NCI-H1436 (cell line): ENCODE results near the gene PRDM10.
"Not testable (repeated sequence)": the region's sequence is repeated elsewhere in the genome, so short reads cannot be mapped to it uniquely, and the experiment has no call there.

Source experiments
- DNase-seq: peaks from one replicate; lab custom pipeline; 2025; lab: John Stamatoyannopoulos, UW

The PRDM10 gene

DNA sequence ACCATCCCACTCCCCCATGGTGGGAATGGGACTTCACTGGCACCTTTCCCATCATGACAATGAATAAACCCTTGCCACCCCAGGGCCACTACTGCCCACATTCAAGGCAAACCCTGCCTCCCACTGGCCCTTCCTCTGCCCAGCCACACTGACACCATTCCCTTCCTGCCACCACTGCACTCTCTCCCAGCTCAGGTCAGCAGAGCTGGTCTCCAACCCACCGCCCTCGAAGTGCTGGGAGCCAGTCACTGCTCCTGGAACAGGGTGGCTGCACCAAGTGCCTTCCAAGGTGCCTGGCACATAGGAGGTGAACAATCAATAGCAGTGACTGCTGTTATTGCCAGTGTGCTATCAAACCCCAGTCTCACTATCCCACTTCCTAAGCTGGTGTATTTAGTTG is 27.1 kb downstream of the PRDM10 start:
- DNase-seq = no peak

DNA sequence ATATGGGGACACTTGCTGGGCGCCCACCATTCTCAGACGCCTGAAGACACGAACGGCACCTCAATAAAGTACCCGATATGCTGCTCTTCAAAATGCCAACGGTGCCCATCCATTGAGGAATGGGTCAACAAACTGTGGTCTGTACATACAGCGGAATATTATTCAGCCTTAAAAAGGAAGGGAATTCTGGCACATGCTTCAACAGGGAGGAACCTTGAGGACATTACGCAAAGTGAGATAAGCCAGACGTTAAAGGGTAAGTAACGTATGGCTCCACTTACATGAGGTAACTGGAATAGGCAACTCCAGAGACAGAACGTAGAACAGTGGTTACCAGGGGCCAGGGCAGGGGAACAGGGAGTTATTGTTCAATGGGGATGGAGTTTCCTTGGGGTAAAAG is 28.0 kb downstream of the PRDM10 start:
- no peak for DNase-seq

DNA sequence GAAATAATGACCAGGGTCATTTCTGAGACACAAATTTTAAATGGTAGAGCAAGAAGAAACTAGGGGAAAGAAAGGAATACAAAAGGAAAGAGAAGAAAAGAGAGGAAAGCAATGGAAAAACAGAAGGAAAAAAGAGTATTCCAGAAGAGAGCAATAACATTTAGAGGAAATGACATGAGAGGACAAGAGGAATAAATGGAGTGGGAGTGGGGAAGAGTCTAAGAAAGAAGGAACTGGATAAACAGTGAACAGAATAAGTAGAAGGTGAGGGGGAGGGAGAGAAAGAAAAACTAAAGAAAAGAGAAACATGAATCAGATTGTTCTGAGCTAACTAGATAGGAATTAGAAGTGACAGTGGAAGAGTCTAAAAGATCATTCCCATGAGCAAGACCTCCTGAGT is 28.4 kb downstream of the PRDM10 start:
- DNase-seq = no peak

DNA sequence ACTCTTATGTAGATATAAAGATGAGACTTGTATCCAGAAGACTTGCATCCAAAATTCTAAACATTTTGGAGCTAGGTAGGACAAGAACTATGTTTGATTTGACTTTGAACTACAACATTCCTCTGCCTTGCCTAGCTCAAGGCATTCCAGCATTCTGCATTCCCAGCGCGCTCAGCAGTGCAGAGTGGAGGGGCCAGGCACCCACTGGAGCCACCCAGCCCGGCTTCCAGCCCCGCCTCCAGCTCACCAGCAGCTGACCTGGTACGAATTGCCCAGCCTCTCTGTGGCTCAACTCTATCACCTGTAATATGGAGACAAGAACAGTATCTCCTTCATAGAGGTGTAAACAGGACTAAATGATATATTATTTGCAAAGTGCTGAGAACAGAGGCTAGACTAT is 28.8 kb downstream of the PRDM10 start:
- no peak for DNase-seq

DNA sequence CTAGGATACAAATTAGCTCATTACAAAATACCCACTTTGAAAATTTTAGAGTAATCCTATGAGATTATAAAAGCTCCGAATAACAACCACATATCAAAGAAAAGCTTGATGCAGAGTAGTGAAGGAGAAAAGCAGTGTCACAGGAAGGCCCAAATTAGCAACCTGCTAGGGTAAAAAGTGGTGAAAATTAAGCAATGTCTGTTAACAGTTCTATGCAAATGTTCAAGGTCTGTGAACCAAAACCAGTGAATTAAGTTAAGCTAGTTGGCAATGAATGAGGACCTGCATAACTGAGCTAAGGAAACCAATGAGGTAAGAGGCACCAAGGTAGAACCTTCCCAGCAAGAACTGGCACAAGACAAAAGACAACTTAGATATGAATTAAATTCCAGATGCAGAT is 29.6 kb downstream of the PRDM10 start:
- no peak for DNase-seq

DNA sequence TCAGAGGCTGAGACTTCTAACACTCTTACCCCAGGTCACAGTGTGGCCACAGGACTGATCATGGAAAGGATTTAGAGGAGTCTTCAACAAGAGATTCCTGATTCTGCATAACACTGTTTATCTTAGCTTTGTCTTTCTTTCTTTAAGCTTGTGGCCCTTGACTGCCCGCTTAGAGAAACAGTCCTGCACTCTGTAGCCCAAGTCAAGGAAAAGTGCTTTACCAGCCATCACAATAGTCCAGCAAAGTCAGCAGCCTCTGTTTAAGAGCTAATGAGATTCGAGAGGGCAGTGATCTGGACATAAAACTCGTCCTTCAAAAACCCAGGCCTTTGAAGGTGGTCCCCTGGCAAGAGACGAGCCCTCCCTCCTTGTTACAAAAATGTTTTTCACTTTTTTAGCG is 30.0 kb downstream of the PRDM10 start:
- no peak for DNase-seq

DNA sequence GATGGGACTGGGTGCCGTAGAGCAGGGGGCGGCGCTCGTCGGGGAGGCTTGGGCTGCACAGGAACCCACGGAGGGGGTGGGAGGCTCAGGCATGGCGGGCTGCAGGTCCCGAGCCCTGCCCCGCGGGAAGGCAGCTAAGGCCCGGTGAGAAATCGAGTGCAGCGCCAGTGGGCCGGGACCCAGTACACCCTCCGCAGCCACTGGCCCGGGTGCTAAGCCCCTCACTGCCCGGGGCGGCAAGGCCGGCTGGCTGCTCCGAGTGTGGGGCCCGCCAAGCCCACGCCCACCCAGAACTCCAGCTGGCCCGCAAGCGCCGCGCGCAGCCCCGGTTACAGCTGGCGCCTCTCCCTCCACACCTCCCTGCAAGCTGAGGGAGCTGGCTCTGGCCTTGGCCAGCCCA is 30.8 kb downstream of the PRDM10 start:
- DNase-seq = not testable (repeated sequence)

DNA sequence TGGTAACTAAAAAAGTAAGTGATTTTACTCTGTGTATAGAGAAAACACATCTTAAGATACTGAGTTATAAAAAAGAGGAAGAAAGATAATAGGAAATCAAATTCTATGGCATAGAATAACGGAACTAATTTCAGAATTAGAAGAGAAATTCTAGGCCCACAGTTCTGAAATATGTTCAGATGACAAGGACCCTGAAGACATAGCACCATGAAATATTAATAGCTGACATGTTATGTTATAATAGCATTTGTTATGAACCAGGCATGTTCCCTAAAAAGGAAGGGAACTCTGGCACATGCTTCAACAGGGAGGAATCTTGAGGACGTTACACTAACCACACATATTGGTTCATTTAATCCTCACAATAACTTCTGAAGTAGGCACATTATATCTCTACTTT is 32.7 kb downstream of the PRDM10 start:
- DNase-seq = no peak

DNA sequence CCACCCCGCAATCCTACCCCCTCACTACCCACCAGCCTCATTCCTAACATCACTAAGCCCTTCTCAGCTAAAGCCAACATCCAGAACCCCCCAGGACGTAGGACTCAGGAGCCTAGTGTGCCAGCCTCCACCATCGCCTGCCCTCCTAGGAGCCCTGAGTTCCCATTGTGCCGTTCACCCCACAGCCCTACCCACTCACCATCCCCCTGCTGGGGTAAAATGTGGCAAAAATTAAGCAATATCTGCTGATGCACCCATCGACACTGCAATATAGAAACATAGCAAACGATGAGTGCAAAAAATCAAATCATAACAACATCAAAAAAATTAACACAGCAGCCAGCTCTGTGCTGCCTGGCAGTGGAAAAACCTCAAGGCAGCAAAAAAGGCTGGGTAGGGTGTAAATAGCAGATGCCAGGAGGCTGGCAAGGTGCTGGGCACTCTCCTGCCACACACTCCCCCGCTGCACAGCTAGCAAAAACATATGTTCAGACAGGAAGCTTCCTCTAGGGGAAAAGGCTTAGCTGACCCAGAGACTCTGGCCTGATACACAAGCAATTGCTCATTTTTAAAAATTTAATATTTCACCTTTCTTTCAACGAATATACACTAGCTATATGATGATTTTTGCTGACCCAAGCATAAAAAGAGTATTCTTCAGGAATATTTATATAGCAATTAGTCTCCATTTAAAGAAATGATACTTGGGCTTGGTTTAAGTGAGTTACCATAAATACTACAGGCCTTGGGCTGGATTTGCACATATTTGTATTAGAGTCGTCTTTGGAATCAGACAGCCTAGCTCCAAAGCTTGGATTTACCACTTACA is 33.8 kb downstream of the PRDM10 start:
- no peak for DNase-seq

DNA sequence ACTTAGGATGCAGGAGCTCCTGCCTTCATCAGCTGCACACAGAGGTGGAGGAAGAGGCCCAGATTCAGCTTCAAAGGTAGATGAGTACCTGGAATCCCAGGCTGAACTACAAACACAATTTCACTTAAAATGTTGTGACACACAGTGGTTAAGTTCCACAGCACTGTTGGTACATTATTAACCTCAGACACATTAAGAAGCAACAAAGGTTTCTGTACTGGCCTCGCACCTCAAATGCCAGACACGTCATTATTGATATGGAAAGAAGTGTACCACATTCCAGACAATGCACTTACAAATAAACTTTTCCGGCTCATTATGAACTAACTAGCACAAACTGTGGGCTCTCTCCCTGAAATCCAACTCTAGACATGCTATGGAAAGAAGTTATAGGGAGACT is 34.6 kb downstream of the PRDM10 start:
- DNase-seq = no peak

DNA sequence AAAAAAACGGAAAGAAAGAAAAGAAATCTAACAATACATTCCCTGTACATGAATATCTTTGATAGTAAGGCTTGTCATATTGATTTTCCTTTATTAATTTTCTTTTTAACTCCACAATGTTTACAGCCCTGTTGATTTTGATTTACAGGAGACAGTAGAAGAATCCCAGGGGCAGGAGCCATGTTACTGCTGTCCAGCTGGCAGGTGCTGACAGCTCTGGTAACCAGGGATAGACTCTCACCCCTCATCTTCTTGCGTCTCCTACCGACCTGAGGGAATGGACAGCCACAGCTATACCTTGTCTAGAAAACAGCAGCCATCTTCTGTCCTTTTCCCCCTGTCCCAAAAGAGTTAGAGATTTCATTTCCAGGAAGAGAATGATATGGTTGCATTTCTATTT is 37.4 kb downstream of the PRDM10 start:
- no peak for DNase-seq

DNA sequence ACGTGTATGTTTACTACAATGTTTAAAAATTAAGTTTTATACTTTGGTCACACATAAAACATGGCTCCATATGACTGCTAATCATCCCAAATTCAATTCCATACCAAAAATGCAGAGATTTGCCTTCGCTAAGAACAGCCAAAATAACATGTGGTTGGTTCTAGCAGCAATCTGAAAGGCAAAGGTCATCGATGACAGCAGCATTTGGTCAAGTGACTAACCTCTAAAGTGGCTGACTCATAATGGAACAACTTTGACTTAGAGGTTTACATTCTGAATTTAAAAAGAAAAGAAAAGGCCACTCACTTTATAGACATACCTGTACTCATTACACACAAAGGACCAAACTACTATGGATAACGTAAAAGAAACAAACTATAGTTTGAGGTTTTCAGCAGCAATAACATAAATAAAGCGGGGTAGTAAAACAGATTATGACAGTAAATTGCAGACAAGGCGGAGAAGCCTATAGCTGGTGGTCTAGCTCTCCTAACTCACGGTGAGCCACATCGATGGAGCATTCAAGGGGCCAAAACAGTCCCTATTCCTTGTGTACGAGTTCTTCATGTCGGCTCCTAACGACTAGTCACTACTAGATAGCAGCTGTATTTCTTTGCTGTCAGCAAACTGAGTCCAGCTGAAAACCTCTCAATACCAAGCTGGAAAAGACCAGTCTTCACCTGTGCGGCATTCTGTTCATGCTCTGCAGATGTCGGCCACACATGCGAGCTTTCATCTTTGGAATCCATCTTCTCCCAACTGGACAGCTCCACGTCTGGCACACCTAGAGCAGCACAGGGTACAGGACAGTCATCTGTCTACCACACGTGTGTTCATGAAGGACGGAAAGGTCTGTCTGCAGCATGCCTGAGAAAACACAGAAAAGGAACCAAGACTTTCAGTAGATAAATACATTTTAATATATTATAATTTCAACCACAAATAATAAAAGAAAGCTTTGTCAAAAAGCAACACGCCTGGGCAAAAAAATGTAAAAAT is 42.1 kb downstream of the PRDM10 start:
- DNase-seq = no peak

DNA sequence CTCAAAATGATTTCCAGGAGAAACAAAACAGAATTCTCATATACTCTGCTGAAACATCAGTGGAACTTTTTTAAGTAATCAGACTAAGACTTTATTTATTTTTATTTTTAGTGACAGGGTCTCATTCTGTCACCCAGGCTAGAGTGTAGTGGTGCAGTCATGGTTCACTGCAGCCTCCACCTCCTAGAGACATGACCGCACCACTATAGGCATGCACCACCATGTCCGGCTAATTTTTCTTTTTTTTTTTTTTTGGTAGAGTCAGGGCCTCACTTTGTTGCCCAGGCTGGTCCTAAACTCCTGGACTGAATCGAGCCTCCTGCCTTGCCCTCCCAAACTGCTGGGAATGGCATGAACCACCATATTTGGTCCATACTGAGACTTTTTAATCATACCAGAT is 42.9 kb downstream of the PRDM10 start:
- no peak for DNase-seq

DNA sequence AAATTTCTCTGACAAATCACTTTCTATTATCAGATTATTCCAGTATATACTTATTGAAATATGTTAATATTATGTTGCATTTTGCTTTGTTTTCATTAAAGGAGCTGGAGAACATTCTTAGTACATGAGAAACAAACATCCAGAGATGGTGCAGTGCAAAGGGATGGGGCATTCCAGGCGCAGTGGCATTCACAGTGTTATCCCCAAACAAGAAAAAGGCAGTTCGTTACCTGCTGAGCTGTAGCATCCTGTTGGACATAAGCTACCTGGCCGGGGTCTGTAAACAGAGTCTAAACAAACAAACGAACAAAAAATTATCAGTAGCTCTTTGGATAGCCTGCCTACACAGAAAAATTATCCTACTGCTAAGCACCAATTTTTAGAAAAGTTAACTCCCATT is 47.4 kb downstream of the PRDM10 start:
- no peak for DNase-seq

DNA sequence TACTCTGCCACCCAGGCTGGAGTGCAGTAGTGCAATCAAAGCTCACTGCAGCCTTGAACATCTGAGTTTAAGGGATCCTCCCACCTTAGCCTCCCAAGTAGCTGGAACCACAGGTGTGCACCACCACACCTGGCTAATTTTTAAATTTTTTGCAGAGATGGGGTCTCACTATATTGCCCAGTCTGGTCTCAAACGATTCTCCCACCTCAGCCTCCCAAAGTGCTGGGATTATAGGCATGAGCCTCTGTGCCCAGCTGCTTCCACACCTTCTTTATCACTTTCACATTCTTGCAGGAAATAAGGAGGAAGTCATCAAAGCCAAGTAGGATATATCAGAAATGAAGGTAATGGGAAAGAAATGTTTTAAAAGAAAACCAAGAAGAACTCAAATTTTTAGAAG is 47.9 kb downstream of the PRDM10 start:
- not testable (repeated sequence) for DNase-seq

DNA sequence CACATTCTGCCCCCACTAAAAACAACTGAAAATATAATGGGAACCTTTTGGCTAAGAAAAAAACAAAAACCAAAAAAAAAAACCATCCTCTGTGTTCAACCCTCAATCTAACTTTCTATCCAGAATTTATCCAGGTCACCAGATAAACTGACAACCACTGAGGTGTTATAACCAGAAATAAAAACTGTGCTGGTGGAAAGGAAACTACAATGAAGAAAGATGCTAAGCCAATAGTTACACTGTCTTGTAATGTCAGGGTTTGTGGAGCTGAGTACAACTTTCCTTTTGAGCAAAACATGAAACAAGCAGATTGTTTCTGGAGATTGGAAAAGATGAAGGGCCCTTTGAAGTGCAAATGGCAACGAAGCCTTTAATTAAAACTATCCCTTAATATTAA is 50.8 kb downstream of the PRDM10 start:
- DNase-seq = no peak

DNA sequence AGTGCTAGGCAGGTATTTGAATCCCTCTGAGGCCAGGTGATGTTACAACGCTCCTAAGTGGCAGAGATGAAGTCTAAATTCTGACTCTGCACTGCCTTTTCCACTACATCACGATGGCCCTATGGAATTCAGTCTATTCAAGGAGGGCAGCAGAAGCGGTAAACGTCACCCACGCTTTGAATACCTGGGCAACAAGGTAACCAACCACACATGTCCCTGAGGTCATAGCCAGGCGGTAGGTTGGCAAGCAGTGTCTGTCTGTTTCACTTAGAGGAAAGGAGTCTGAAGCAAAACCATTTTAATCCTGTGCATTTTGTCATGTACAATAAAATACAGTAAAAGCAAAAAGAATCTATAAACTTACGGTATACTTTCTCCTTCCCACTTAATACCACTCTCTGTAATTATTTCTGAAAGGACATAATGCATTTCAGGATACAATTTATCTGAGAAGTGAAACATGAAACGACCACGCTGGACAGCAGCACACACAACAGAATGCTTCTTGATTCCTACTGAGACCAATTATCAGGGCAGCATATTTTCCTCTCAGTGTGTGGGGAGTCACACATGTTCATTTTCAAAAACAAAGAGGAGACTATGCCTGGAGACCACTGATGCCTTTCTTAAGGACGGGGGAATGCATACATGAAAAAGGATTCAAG is 51.3 kb downstream of the PRDM10 start:
- DNase-seq = peak; percentile 9

DNA sequence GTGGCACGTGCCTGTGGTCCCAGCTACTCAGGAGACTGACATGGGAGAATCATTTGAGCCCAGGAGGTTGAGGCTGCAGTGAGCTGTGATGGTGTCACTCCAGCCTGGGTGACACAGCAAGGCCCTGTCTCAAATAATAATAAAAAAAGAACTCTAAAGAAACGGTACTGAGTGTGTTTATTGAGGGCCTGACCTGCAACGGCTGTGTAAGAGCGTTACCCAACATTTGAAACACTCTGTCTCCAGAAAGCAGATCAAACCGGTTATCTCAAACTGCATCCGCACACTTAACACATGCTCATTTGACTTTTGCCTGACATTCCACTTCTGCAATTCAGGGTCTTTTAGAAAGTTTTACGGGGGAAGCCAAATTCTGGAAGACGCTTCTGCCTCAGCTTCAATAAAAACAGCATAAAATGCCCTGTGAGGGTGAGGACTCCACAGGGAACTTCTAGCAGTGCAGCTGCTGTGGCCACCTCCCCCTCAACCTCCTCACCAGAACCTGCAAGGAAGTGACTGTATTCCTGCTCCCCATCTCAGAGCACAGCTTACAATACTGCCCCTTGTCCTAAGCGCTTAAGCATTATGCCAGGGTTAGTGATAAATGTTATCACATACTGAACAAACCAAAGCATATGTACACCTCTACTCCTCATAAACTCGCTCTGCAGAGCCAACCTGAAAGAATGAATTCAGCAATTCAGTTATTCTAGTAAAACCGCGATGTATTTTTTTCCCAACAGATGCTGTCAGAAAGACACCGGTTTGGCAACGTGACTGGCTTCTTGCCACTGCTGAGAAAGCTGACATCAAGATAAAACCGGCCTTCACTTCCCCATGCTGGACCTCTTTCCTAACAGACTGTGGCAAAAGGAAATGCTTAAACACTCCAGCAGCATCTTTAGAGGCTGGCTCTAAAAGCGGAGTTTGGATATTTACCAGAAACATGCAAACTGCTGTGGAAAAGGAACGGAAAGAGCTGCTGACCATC is 52.2 kb downstream of the PRDM10 start:
- no peak for DNase-seq

DNA sequence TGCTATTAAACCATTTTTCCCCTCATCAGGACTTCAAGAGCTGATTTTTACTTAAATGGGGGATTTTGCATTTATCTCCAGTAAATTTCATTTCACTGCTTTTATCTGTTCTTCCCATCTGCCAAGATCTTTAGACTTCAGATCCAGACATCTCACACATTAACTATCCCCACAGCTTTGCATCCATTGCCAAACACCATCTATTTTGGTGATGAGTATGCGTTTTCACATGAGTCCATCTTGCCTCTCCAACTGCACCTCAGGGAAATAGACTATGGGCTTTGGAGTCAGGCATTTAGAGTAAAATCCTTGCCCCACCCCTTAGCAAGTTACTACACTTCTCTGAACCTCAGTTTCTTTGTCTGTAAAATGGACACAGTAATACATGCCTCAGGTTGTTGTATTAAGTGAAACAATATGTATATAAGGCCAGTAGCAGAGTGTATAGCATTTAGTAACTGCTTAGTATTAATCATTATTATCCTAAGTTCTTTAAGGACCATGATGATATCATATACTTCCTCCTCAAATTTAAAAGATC is 53.6 kb downstream of the PRDM10 start:
- no peak for DNase-seq

DNA sequence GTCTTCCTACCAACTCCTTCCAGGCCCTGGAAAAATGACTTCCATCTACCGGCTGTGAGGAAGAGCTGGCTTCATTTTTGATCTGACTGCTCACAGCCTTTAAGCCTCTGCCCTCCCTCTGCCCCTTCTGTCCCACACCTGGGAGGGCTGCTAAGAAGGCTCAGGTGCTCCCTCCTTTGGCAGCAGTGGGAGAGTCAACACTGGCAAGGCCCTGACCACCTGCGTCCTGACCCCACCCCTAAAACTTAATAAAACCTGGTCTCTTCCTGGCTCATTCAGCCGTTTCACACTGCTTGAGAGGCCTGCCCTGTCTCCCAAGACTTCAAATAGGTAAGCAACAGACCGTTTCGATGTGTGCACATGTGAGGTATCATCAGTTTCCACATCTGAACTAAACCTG is 55.2 kb downstream of the PRDM10 start:
- DNase-seq = no peak

DNA sequence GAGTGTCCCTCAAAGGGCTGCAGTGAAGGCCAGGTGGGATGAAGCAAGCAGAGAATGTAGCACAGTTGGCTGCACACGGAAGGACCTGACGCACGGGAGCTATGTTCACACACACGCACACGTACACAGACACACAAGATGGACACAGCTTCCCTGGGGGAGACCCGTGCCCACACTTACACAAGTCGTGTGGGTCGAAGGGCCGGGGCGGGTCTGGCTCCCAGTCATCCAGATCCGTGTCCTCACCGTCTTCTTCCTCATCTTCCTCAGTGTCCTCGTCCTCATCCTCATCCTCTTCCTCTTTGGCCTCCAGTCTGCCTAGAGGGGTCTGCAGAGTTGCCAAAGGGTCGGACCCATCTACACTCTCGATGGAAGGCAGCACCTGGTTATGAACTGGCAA is 55.7 kb downstream of the PRDM10 start:
- no peak for DNase-seq
